Caco-2 (cell line): Measurements from ENCODE around the gene PNMA8A. TPM values are rescaled to one million over a fixed set of nuclear protein-coding genes. Genes with fewer than 3 reads are reported as not detected.

ENCODE experiments used
- BruUV-seq: library from RNA; stranded (reverse); fragments of 400-500 nt; replicated peaks from 2 replicates; lab custom pipeline; 2021; lab: Mats Ljungman, UMichigan
- CTCF ChIA-PET: fragments of 300-600 bp; sonication (Branson Sonifier 250); formaldehyde crosslinking; loops from one replicate; lab custom pipeline; 2022; ENCODE audit warnings: antibody characterized with exemption; lab: Charles Lee
- POLR2A ChIA-PET: fragments of 300-600 bp; sonication (Branson Sonifier 250); formaldehyde crosslinking; loops from one replicate; lab custom pipeline; 2022; ENCODE audit warnings: antibody characterized with exemption; lab: Charles Lee
- DNase-seq, 2 experiments: peaks; one replicate each; pipeline versions ENCODE4 v3.0.0 to v3.0.0-alpha.2; 2020 to 2022
- H3K27me3 ChIP-seq: replicated peaks from 2 replicates; pipeline ENCODE4 v1.6.0; 2011; ENCODE audit warnings: low read length; ENCODE audit not compliant: control insufficient read depth, insufficient read depth
- H3K36me3 ChIP-seq: 2 replicates; pipeline ENCODE4 v1.5.1; 2011; ENCODE audit warnings: low read length; ENCODE audit not compliant: control insufficient read depth, insufficient read depth
- H3K4me1 ChIP-seq: fragments of 250-450 bp; sonication (Bioruptor Pico); 2 replicates; pipeline ENCODE4 v1.5.1; 2020; ENCODE audit warnings: mild to moderate bottlenecking
- H3K4me3 ChIP-seq: 2 replicates; pipeline ENCODE4 v1.5.1; 2011; ENCODE audit warnings: low read depth, mild to moderate bottlenecking, control low read depth, low read length
- H3K9me3 ChIP-seq: fragments of 250-450 bp; sonication (Bioruptor Pico); 2 replicates; pipeline ENCODE4 v1.5.1; 2020; ENCODE audit warnings: mild to moderate bottlenecking, moderate library complexity
- H3K27ac Mint-ChIP-seq: one replicate; pipeline ENCODE4 v1.8.0; 2022; ENCODE audit warnings: mixed read lengths; ENCODE audit not compliant: unreplicated experiment
- H3K27me3 Mint-ChIP-seq: one replicate; pipeline ENCODE4 v1.8.0; 2022; ENCODE audit warnings: mixed read lengths; ENCODE audit not compliant: insufficient read depth, unreplicated experiment
- H3K36me3 Mint-ChIP-seq: one replicate; pipeline ENCODE4 v1.8.0; 2022; ENCODE audit warnings: mild to moderate bottlenecking, mixed read lengths; ENCODE audit not compliant: insufficient read depth, unreplicated experiment
- H3K4me1 Mint-ChIP-seq: one replicate; pipeline ENCODE4 v1.8.0; 2022; ENCODE audit warnings: low read depth, mixed read lengths; ENCODE audit not compliant: unreplicated experiment
- H3K4me3 Mint-ChIP-seq: one replicate; pipeline ENCODE4 v1.8.0; 2022; ENCODE audit warnings: mild to moderate bottlenecking, moderate library complexity, mixed read lengths; ENCODE audit not compliant: unreplicated experiment
- H3K9me3 Mint-ChIP-seq: one replicate; pipeline ENCODE4 v1.8.0; 2022; ENCODE audit warnings: mixed read lengths; ENCODE audit not compliant: unreplicated experiment
- intact Hi-C: fragments of 100-400 bp; cut with micrococcal nuclease; formaldehyde crosslinking; loops from one replicate; pipeline ENCODE4 v1.10.0; 2022; ENCODE audit not compliant: unreplicated experiment
- total RNA-seq: library from RNA; stranded (reverse); gene quantifications from 2 replicates; pipeline ENCODE4 v1.2.3, GENCODE V29; 2022
- TF ChIP-seq, protein P1 (sequence below), 2 experiments: fragments of 200-600 bp in 1 of 2; IDR thresholded peaks; 1 replicate in 1 of 2; 2 replicates in 1 of 2; pipeline versions ENCODE4 v1.5.1 to v1.8.0; 2011 to 2022; ENCODE audit warnings: antibody characterized with exemption in 1 of 2, control low read depth in 1 of 2, inconsistent platforms in 1 of 2, low read depth in 1 of 2, low read length in 1 of 2, mild to moderate bottlenecking in 1 of 2, moderate library complexity in 1 of 2; ENCODE audit not compliant: insufficient read depth in 1 of 2, severe bottlenecking in 1 of 2, unreplicated experiment in 1 of 2

Gene PNMA8A
- total RNA-seq, 1 experiment from 2014 or later, result not detected

DNA sequence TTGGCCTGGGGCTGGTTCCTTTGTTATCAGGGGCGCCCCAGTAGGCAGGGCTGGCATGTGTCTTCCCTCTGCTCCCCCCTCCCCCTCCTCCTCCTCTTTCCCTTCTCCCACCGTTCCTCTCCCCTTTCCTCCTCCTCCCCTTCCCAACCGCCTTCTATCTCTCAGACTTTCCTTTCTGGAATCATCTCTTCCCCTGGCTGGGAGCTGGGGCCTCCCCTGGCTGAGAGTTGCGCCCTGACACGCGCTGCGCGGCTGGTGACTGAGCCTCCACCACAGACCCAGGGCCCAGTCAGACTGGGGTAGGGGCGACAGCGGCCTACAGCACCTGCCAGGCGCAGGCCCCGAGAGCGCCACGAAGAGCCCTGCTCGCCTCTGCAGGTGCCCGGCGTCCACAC, 21.5 kb upstream of the PNMA8A start:
- H3K4me1 Mint-ChIP-seq, result no peaks in the 10 kb centered on the region
- no peak overlapping the region for H3K4me3 Mint-ChIP-seq
- DNase-seq, result no peak
- no peak overlapping the region for H3K27ac Mint-ChIP-seq
- ChIA-PET CTCF (no interaction called here), POLR2A (no interaction called here)
- Histone ChIP-seq H3K4me3 (no peak overlapping the region), H3K4me1 (no peaks in the 10 kb centered on the region), H3K9me3 (no peaks in the 10 kb centered on the region), H3K36me3 (no peaks in the 10 kb centered on the region), H3K27me3 (no peaks in the 10 kb centered on the region)
- TF ChIP-seq, protein P1, sequence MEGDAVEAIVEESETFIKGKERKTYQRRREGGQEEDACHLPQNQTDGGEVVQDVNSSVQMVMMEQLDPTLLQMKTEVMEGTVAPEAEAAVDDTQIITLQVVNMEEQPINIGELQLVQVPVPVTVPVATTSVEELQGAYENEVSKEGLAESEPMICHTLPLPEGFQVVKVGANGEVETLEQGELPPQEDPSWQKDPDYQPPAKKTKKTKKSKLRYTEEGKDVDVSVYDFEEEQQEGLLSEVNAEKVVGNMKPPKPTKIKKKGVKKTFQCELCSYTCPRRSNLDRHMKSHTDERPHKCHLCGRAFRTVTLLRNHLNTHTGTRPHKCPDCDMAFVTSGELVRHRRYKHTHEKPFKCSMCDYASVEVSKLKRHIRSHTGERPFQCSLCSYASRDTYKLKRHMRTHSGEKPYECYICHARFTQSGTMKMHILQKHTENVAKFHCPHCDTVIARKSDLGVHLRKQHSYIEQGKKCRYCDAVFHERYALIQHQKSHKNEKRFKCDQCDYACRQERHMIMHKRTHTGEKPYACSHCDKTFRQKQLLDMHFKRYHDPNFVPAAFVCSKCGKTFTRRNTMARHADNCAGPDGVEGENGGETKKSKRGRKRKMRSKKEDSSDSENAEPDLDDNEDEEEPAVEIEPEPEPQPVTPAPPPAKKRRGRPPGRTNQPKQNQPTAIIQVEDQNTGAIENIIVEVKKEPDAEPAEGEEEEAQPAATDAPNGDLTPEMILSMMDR (IDR thresholded peaks at IDR 0.05; ENCODE audit: insufficient read depth in 1 of 2, low read depth in 1 of 2, low read length in 1 of 2, severe bottlenecking in 1 of 2, unreplicated experiment in 1 of 2), result no peak
- no peaks in the 10 kb centered on the region for H3K27me3 Mint-ChIP-seq
- intact Hi-C loops, result no loop called here
- no peaks in the 10 kb centered on the region for H3K36me3 Mint-ChIP-seq
- BruUV-seq, result no TSS peak
- H3K9me3 Mint-ChIP-seq, result no peaks in the 10 kb centered on the region

DNA sequence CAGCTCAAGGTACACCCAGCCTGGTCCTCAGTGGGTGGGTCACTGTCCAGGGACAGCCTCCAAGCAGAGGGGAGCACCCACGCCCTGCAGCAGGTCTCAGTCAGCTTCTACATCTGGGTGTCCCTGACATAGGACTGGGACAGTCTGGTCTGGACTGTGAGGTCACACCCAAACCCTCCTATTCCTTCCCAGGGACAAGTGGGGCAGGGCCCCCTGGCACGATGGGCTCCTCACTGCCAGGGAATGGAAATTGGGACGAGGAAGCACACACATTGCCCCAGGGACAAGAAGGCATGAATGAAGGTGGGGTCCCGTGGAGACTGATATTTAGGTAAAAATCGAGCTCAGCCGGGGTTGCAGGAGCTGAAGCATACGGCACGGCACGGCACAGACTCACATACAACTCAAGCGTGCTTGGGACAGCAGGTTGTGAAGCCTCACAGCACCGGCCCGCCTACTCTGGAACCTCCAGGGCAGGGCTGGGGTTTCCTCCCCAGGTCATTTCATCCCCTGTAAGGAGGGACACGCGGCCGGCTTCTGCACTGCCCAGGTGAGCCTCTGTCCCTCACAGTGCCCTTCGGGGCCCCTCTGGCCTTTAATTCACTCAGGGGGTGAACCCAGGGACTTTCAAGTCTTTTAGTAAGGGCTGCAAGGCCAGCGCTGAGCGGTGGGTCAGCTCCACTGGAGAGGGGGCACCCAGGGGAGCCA, 20.8 kb upstream of the PNMA8A start:
- H3K36me3 Mint-ChIP-seq, result no peaks in the 10 kb centered on the region
- H3K27ac Mint-ChIP-seq, result no peak overlapping the region
- no peaks in the 10 kb centered on the region for H3K27me3 Mint-ChIP-seq
- no peaks in the 10 kb centered on the region for H3K9me3 ChIP-seq
- no peaks in the 10 kb centered on the region for H3K4me1 ChIP-seq
- CTCF ChIA-PET, result interaction anchor here (1.1 kb wide), 1 partner anchor 211 kb away, joined by 3 read pairs; no protein-coding TSS in a partner anchor
- POLR2A ChIA-PET, result no interaction called here
- H3K4me3 ChIP-seq, result no peak overlapping the region
- H3K4me1 Mint-ChIP-seq, result no peaks in the 10 kb centered on the region
- no peak for DNase-seq
- intact Hi-C loops, result no loop called here
- H3K27me3 ChIP-seq, result no peaks in the 10 kb centered on the region
- BruUV-seq, result no TSS peak
- TF ChIP-seq, protein P1 (IDR thresholded peaks at IDR 0.05; ENCODE audit: insufficient read depth in 1 of 2, low read depth in 1 of 2, low read length in 1 of 2, severe bottlenecking in 1 of 2, unreplicated experiment in 1 of 2), result no peak
- H3K36me3 ChIP-seq, result no peaks in the 10 kb centered on the region
- H3K9me3 Mint-ChIP-seq, result no peaks in the 10 kb centered on the region
- H3K4me3 Mint-ChIP-seq, result no peak overlapping the region

DNA sequence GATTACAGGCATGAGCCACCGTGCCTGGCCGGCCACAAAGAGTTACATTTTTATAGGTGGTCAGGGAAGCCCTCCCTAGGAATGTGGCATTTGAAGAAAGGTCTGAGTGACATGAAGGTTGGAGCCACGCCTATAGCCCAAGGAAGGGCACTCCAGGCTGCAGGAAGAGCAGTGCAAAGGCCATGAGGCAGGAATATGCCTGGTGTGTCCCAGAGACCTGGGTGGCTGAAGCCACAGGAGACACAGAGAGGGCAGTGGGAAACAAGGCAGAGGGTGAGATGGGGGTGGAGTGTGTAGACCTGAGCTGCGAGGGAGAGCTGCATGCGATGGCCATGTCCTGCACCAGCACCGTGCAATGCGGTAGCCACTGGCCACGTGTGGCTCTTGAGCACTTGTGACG, 19.4 kb upstream of the PNMA8A start:
- Histone ChIP-seq H3K36me3 (no peaks in the 10 kb centered on the region), H3K27me3 (peaks cover 1% of the 10 kb centered on the region), H3K9me3 (no peaks in the 10 kb centered on the region), H3K4me3 (no peak overlapping the region), H3K4me1 (no peaks in the 10 kb centered on the region)
- DNase-seq, result no peak
- Mint-ChIP-seq H3K9me3 (no peaks in the 10 kb centered on the region), H3K36me3 (no peaks in the 10 kb centered on the region), H3K27me3 (peaks cover 9% of the 10 kb centered on the region), H3K4me3 (no peak overlapping the region), H3K27ac (no peak overlapping the region), H3K4me1 (no peaks in the 10 kb centered on the region)
- BruUV-seq, result no TSS peak
- intact Hi-C loops, result no loop called here
- POLR2A ChIA-PET, result no interaction called here
- CTCF ChIA-PET, result interaction anchor here (0.5 to 1.1 kb wide), 3 partner anchors 11 to 210 kb away, joined by 3 to 5 read pairs (median 3); no protein-coding TSS in a partner anchor
- TF ChIP-seq, protein P1 (IDR thresholded peaks at IDR 0.05; ENCODE audit: insufficient read depth in 1 of 2, low read depth in 1 of 2, low read length in 1 of 2, severe bottlenecking in 1 of 2, unreplicated experiment in 1 of 2), result no peak
